NOMO-1 treated with DMSO at 0.1 percent for 48 hours (cell line): ENCODE measurements around the gene CYB5B.

ENCODE experiments used
- DNase-seq: peaks from one replicate; lab custom pipeline; 2025; ENCODE audit not compliant: unreplicated experiment; lab: John Stamatoyannopoulos, UW

The CYB5B gene

GRCh38 chr16:69482410-69482991 lies 58.1 kb downstream of the CYB5B start:
- no peak for DNase-seq

GRCh38 chr16:69483611-69484010 lies 59.2 kb downstream of the CYB5B start:
- DNase-seq = no peak

- no peak for DNase-seq
Measured at GRCh38 chr16:69485361-69485760, 60.9 kb downstream of the CYB5B start.

GRCh38 chr16:69485816-69486215 lies 61.4 kb downstream of the CYB5B start:
- no peak for DNase-seq

GRCh38 chr16:69486272-69486671 lies 61.9 kb downstream of the CYB5B start:
- DNase-seq = no peak

- no peak for DNase-seq
Measured at GRCh38 chr16:69486724-69487123, 62.3 kb downstream of the CYB5B start.

- DNase-seq = no peak
Measured at GRCh38 chr16:69490707-69491324, 66.4 kb downstream of the CYB5B start.

- DNase-seq = peak; percentile 10
Measured at GRCh38 chr16:69494991-69495392, 70.6 kb downstream of the CYB5B start.

- no peak for DNase-seq
Measured at GRCh38 chr16:69495821-69496220, 71.4 kb downstream of the CYB5B start.

- no peak for DNase-seq
Measured at GRCh38 chr16:69496376-69496775, 72.0 kb downstream of the CYB5B start.

- DNase-seq = no peak
Measured at GRCh38 chr16:69496896-69497295, 72.5 kb downstream of the CYB5B start.

- DNase-seq = no peak
Measured at GRCh38 chr16:69497876-69498596, 73.6 kb downstream of the CYB5B start.

- DNase-seq = no peak
Measured at GRCh38 chr16:69498926-69499325, 74.5 kb downstream of the CYB5B start.

GRCh38 chr16:69499541-69500230 lies 75.3 kb downstream of the CYB5B start:
- DNase-seq = no peak

GRCh38 chr16:69500496-69500895 lies 76.1 kb downstream of the CYB5B start:
- no peak for DNase-seq

- DNase-seq = peak; percentile 80
Measured at GRCh38 chr16:69501956-69502745, 77.7 kb downstream of the CYB5B start.

GRCh38 chr16:69503244-69503643 lies 78.8 kb downstream of the CYB5B start:
- DNase-seq = no peak

GRCh38 chr16:69508033-69508755 lies 83.8 kb downstream of the CYB5B start:
- DNase-seq = no peak

- no peak for DNase-seq
Measured at GRCh38 chr16:69509125-69509524, 84.7 kb downstream of the CYB5B start.

- peak; percentile 27 for DNase-seq
Measured at GRCh38 chr16:69511651-69512050, 87.2 kb downstream of the CYB5B start.
